Activated CD4-positive, alpha-beta T cell treated with anti-CD3 and anti-CD28 coated beads for 36 hours (primary cell): ENCODE measurements around the gene MYO1B. TPM values are rescaled to one million over a fixed set of nuclear protein-coding genes. Genes with fewer than 3 reads are reported as not detected.
A peak's percentile ranks its signal among the peaks of the same experiment; 100 is the strongest.

ENCODE experiments used
- ATAC-seq: fragments of 200-7000 bp; cut with Tn5 transposase; one replicate; pipeline ENCODE4 v1.10.0; 2021; ENCODE audit warnings: mild to moderate bottlenecking, moderate library complexity
- CTCF ChIA-PET: fragments of 350-600 bp; sonication (Branson Sonifier 250); formaldehyde crosslinking; loops from one replicate; lab custom pipeline; 2021; ENCODE audit warnings: antibody characterized with exemption; lab: Charles Lee
- POLR2A ChIA-PET: fragments of 350-600 bp; sonication (Branson Sonifier 250); formaldehyde crosslinking; loops from one replicate; lab custom pipeline; 2021; ENCODE audit warnings: antibody characterized with exemption, inconsistent platforms; lab: Charles Lee
- DNase-seq: peaks from one replicate; pipeline ENCODE4 v3.0.0-alpha.2; 2020
- H3K27ac Mint-ChIP-seq: one replicate; pipeline ENCODE4 v1.8.0; 2021; ENCODE audit warnings: mixed read lengths
- H3K27me3 Mint-ChIP-seq: one replicate; pipeline ENCODE4 v1.8.0; 2021; ENCODE audit warnings: mixed read lengths
- H3K36me3 Mint-ChIP-seq: one replicate; pipeline ENCODE4 v1.8.0; 2021; ENCODE audit warnings: low read depth, mixed read lengths
- H3K4me1 Mint-ChIP-seq: one replicate; pipeline ENCODE4 v1.8.0; 2021; ENCODE audit warnings: mixed read lengths
- H3K4me3 Mint-ChIP-seq: one replicate; pipeline ENCODE4 v1.8.0; 2021; ENCODE audit warnings: mild to moderate bottlenecking, moderate library complexity, mixed read lengths
- H3K9me3 Mint-ChIP-seq: one replicate; pipeline ENCODE4 v1.8.0; 2021; ENCODE audit warnings: low read depth, mixed read lengths
- intact Hi-C, 2 experiments: fragments of 100-400 bp; cut with DNase I in 1 of 2; cut with micrococcal nuclease in 1 of 2; formaldehyde crosslinking; loops; one replicate each; pipeline versions ENCODE4 v1.14.2 to v1.15.1; 2022 to 2024; cut with DNase I, micrococcal nuclease
- total RNA-seq, 2 experiments: library from RNA; stranded (reverse); gene quantifications; one replicate each; pipeline ENCODE4 v1.2.3, GENCODE V29; 2021

Gene MYO1B
- total RNA-seq, 2 experiments from 2014 or later: 29.7 to 36.7 TPM

DNA sequence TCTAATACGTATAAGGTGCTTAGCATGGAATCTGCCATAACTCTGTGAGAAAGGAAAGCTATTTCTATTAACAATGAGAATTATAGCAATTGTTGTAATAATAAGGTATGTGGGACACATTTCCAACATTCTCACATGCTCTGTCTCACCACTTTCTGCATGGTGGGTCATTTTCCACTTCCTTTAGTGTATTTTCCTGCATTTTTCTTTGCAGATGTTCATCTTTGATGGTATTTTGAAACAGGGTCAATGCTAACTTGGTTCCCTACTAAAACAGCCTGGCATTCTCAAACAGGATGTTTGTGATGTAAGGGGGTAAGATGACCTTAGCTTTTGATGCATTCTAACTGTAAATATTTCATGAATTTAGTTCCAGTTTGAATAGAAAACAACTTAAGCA is 54.7 kb downstream of the MYO1B start:
- ChIA-PET POLR2A (no interaction called here), CTCF (interaction anchor here (0.6 to 1.2 kb wide), 3 partner anchors 16 to 229 kb away, joined by 3 read pairs; no protein-coding TSS in a partner anchor)
- Mint-ChIP-seq H3K27ac (no peak overlapping the region), H3K9me3 (no peaks in the 10 kb centered on the region), H3K4me3 (no peak overlapping the region), H3K36me3 (no peaks in the 10 kb centered on the region), H3K27me3 (no peaks in the 10 kb centered on the region), H3K4me1 (no peaks in the 10 kb centered on the region)
- ATAC-seq (no peak), DNase-seq (no peak)
- intact Hi-C loops: loop anchor here (2.0 to 10.0 kb wide), 2 partner anchors 135 kb away; no protein-coding TSS in a partner anchor

DNA sequence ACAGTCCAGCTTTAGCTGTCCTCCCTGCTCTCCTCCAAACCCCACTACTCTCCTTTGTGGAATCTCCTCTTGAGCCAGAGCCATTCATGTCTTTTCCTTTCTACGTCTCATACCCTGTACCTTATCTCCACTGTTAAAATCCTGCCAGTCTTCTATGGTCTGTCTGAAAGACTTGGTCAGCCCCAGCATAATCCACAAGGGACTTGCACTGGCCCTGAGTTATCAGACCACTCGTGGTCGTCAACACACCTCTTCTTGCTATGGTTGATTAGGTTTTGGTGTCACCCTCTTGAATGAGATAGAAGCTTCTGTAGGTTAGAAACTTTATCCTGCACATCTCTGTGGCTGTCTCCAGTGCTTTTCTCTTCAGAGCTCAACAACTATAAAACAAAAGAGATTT is 56.8 kb downstream of the MYO1B start:
- Mint-ChIP-seq H3K9me3 (no peaks in the 10 kb centered on the region), H3K4me1 (no peaks in the 10 kb centered on the region), H3K4me3 (no peak overlapping the region), H3K27me3 (no peaks in the 10 kb centered on the region), H3K27ac (no peak overlapping the region), H3K36me3 (no peaks in the 10 kb centered on the region)
- DNase-seq: no peak
- ChIA-PET POLR2A (interaction anchor here (0.6 kb wide), 1 partner anchor 258 kb away, joined by 3 read pairs; no protein-coding TSS in a partner anchor), CTCF (interaction anchor here (0.7 to 1.5 kb wide), 5 partner anchors 14 to 860 kb away, joined by 3 to 5 read pairs (median 3); no protein-coding TSS in a partner anchor)
- no peak for ATAC-seq
- intact Hi-C loops: loop anchor here (2.0 to 10.0 kb wide), 2 partner anchors 137 kb away; no protein-coding TSS in a partner anchor

DNA sequence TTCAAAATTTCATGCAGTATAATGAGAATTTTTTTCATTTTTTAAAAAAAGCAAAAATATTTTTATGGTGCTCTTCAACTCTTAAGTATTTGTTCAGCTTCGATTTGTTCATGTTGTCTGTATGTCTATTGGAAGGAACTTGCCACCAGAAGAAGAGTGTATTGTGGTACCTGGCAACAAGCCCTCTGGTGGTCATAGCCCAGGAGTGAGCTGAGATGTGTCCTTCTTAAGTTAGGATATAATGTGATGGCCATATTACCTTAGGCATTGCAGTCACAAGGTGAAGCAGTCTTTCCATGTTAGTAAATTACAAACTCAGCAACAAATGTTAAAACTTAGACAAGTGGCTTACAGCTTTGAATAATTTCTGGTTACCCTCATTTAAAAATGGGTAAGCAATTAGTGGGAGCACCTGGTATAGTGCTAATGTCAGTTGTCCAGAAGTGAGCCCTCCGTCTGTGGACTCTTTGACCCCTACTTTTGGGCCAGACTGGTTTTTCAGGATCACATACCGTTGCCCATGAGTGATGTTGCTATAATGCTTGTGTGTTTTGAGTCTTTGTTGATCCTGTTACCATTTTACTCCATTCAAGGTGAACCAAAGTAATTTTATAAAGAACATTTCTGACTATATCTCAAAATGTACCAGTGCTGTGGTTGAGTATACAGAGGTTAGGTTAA is 57.4 kb downstream of the MYO1B start:
- POLR2A ChIA-PET: no interaction called here
- H3K27ac Mint-ChIP-seq: no peak overlapping the region
- no peak for ATAC-seq

DNA sequence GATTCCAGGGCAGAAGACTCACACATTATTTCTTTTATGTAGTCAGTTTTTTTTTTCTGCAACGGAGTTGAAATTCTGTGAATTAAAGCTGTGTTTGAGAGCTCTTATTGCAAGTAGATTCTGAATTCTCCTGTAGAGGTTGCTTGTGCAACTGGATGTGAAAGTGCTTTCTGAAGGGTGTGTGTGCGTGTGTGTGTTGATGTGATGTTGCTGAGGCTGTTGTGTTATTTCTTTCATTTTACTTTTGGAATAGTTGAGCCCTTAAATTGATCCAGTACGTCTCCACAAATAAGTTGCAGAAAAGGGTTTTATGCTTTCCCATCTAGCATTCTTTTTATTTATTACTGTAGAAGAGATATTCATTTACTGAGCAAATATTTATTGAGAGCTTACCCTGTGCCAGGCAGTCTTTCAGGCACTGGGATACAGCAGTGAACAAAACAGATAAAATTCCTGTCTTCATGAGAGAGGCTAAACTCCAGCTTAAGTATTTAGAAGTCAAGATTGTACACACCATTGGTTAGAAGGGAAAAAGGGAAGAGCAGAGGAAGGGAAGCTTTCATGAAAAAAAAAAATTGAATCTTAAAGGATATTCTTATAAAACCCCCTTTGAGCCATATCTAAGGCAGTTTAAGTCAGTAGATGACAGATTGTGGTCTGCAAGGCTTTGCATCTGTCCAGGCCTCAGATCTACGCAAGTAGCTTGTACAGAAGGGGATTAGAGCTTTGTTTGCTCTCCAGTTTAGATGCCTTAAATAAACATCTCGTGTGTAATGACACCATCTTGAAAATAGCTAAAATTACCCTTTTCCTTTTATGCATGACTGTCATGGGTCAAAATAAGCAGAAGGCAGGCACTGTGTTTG is 58.2 kb downstream of the MYO1B start:
- ATAC-seq (no peak), DNase-seq (no peak)
- H3K27ac Mint-ChIP-seq: no peak overlapping the region
- H3K4me1 Mint-ChIP-seq: no peaks in the 10 kb centered on the region
- no peaks in the 10 kb centered on the region for H3K9me3 Mint-ChIP-seq
- no peaks in the 10 kb centered on the region for H3K27me3 Mint-ChIP-seq
- H3K36me3 Mint-ChIP-seq: no peaks in the 10 kb centered on the region
- intact Hi-C loops: loop anchor here in 1 of 2 experiments (10.0 kb wide), 1 partner anchor 139 kb away; no protein-coding TSS in a partner anchor
- ChIA-PET POLR2A (no interaction called here), CTCF (interaction anchor here (1.0 to 1.5 kb wide), 5 partner anchors 10 to 859 kb away, joined by 3 to 5 read pairs (median 4); no protein-coding TSS in a partner anchor)
- H3K4me3 Mint-ChIP-seq: no peak overlapping the region

More for the DNA sequence above, 57.4 kb downstream of the MYO1B start:
- no peaks in the 10 kb centered on the region for H3K9me3 Mint-ChIP-seq
- no peaks in the 10 kb centered on the region for H3K27me3 Mint-ChIP-seq
- no peak overlapping the region for H3K4me3 Mint-ChIP-seq
- CTCF ChIA-PET: interaction anchor here (0.7 to 1.5 kb wide), 6 partner anchors 14 to 860 kb away, joined by 3 to 5 read pairs (median 3); no protein-coding TSS in a partner anchor
- peak; percentile 23 for DNase-seq
- no peaks in the 10 kb centered on the region for H3K4me1 Mint-ChIP-seq
- H3K36me3 Mint-ChIP-seq: no peaks in the 10 kb centered on the region
- intact Hi-C loops: loop anchor here in 1 of 2 experiments (10.0 kb wide), 1 partner anchor 138 kb away; no protein-coding TSS in a partner anchor

DNA sequence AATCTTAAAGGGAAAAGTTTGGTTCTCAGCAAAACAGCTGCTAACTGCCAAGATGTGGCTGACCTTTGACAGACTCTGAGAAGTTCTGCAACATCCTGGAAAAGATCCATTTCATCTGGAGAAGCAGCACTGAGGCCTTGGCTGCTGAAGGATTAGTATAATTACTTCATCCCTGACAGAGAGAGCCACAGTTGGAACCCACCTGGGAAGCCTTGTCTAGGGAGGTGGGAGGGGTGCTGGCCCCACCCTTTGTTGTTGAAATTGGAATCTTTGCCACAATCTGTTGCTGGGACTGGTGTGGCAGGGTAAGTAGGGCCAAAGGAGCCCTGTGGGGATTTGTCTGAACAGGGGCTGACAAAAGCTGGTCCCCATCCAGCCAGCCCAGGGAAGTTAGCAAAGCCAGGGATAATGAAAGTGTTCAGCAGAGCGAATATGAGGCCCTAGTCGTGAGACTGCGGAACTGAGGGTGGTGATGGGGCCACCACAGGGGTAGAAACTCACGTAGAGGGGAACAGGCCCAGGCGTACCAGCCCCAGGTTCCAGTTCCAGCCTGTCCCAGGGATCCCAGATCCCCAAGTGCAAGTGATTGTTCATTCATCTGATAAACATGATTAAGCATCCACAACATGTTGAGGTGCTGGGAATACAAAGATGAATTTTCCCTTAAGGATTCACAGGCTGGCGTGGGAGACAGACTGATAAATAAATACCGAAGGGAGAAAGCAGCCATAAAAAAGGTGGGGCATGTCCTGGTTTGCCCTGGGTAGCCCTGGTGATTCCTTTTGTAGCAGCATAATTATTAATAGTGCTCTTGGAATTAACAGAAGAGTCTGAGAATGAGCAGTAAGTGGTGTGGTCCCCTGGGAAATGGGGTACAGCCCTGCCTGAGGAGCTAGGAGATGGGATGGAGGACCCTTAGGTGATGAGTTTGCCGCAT is 60.0 kb downstream of the MYO1B start:
- H3K36me3 Mint-ChIP-seq: no peaks in the 10 kb centered on the region
- intact Hi-C loops: loop anchor here in 1 of 2 experiments (10.0 kb wide), 1 partner anchor 140 kb away; no protein-coding TSS in a partner anchor
- no peaks in the 10 kb centered on the region for H3K9me3 Mint-ChIP-seq
- DNase-seq (no peak), ATAC-seq (no peak)
- ChIA-PET CTCF (interaction anchor here (0.7 to 1.6 kb wide), 4 partner anchors 8 to 234 kb away, joined by 3 to 5 read pairs (median 4); no protein-coding TSS in a partner anchor), POLR2A (no interaction called here)
- no peaks in the 10 kb centered on the region for H3K27me3 Mint-ChIP-seq
- H3K4me3 Mint-ChIP-seq: no peak overlapping the region
- H3K4me1 Mint-ChIP-seq: no peaks in the 10 kb centered on the region
- H3K27ac Mint-ChIP-seq: no peak overlapping the region

DNA sequence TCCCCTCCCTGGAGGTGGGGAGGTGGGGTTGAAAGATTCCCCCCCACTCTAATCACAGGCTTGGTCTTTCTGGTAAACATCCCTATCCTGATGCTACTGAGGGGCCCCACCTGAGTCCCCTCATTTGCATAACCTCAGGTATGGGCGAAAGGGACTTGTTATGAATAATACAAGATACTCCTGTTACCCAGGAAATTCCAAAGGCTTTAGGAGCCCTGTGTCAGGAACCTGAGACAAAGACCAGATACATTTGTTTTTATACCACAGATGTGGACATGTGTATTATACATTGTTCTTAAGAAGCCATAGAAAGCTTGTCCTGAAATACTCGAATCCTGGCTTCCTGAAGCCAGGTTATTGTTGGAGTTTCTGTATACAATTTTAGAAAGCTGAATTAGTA is 62.8 kb downstream of the MYO1B start:
- ChIA-PET POLR2A (no interaction called here), CTCF (no interaction called here)
- intact Hi-C loops: loop anchor here in 1 of 2 experiments (10.0 kb wide), 1 partner anchor 143 kb away; no protein-coding TSS in a partner anchor
- no peak for ATAC-seq
- Mint-ChIP-seq H3K36me3 (no peaks in the 10 kb centered on the region), H3K4me3 (no peak overlapping the region), H3K9me3 (no peaks in the 10 kb centered on the region), H3K4me1 (no peaks in the 10 kb centered on the region), H3K27ac (no peak overlapping the region), H3K27me3 (no peaks in the 10 kb centered on the region)
- no peak for DNase-seq

DNA sequence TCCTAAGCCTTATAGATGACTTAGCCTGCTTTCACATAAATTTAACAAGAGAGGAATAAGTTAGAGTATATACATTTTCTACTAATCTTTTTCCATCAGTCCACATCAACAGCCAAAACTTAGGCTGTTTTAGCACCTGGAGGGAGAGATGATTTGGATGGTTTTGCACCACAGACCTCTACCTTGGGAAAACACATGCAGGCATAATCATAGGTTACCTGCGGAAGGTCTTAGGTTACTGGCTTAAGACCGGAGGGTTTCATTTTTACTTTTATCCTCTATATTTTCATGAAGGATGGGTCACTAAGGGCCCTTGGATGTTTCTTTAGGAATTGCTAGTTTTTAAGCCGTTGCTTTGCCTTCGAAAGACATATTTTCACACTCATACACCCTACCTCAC is 66.0 kb downstream of the MYO1B start:
- Mint-ChIP-seq H3K9me3 (no peaks in the 10 kb centered on the region), H3K4me1 (no peaks in the 10 kb centered on the region), H3K27me3 (no peaks in the 10 kb centered on the region), H3K27ac (no peak overlapping the region), H3K4me3 (no peak overlapping the region), H3K36me3 (no peaks in the 10 kb centered on the region)
- intact Hi-C loops: loop anchor here in 1 of 2 experiments (10.0 kb wide), 1 partner anchor 266 kb away; no protein-coding TSS in a partner anchor
- CTCF ChIA-PET: interaction anchor here (0.7 to 1.1 kb wide), 2 partner anchors 14 to 93 kb away, joined by 3 read pairs; no protein-coding TSS in a partner anchor
- DNase-seq: no peak
- ATAC-seq: no peak
- POLR2A ChIA-PET: no interaction called here

DNA sequence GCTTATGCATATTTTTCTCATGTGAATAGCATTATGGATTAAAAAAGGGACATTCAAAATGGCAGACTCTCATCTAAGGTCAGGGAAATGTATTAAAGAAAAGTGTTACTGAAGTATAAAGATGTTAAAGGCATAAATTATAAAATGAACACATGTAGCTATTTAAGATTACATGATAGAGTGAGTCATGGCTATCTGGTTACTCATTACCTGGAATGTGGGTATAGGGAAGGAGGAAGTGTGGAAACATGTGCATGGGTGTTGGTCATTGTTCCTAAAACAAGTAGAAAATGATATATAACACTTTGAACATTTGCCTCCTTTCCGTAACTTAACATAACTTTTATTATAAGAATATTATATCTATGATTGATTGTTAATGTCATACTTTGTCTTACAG is 66.4 kb downstream of the MYO1B start:
- intact Hi-C loops: loop anchor here in 1 of 2 experiments (10.0 kb wide), 1 partner anchor 267 kb away; no protein-coding TSS in a partner anchor
- H3K9me3 Mint-ChIP-seq: no peaks in the 10 kb centered on the region
- H3K4me3 Mint-ChIP-seq: no peak overlapping the region
- ATAC-seq: no peak
- no peak for DNase-seq
- POLR2A ChIA-PET: no interaction called here
- no peaks in the 10 kb centered on the region for H3K36me3 Mint-ChIP-seq
- H3K27me3 Mint-ChIP-seq: no peaks in the 10 kb centered on the region
- CTCF ChIA-PET: interaction anchor here (1.1 kb wide), 1 partner anchor 14 kb away, joined by 3 read pairs; no protein-coding TSS in a partner anchor
- no peak overlapping the region for H3K27ac Mint-ChIP-seq
- no peaks in the 10 kb centered on the region for H3K4me1 Mint-ChIP-seq

DNA sequence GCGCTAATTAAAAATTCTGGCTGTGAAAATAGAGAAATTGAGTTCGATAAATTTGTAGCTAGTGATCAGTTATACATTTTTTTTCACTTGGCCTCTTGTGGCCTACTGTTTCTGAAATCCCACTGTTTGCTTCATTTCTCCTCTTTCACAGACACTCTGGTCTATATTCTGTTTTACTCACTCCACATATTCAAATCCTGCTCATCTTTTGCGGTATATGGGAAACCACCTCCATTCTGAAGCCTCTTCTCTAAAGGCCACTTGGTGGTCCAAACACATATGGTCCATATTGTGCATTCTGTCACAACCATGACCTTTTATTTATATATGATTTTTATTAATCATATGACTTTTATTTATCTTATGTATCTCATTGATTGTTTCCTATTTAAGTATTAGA is 67.0 kb downstream of the MYO1B start:
- intact Hi-C loops: loop anchor here in 1 of 2 experiments (10.0 kb wide), 1 partner anchor 267 kb away; no protein-coding TSS in a partner anchor
- no peak for DNase-seq
- no peak overlapping the region for H3K27ac Mint-ChIP-seq
- H3K4me3 Mint-ChIP-seq: no peak overlapping the region
- POLR2A ChIA-PET: no interaction called here
- no peak for ATAC-seq
- no peaks in the 10 kb centered on the region for H3K36me3 Mint-ChIP-seq
- H3K27me3 Mint-ChIP-seq: no peaks in the 10 kb centered on the region
- no peaks in the 10 kb centered on the region for H3K4me1 Mint-ChIP-seq
- H3K9me3 Mint-ChIP-seq: no peaks in the 10 kb centered on the region
- CTCF ChIA-PET: interaction anchor here (1.1 kb wide), 1 partner anchor 13 kb away, joined by 3 read pairs; no protein-coding TSS in a partner anchor

DNA sequence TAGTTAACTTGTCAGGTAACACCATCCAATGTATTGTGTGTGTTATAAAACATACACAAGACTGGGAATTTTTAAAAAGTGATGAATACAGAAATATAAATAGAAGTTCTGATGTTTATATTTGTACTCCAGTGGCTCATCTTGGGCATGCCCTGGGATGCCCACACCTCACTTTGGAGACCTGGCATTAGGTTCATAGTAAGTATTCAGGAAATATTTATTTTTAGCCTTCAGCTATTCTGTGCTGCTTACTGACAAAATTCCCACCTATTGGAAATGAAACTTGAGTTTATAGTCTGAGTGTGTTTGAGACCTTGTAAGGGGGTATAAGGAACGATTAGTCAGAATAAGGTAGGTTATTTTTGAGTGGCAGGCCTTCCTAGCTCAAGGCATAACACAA is 67.5 kb downstream of the MYO1B start:
- Mint-ChIP-seq H3K36me3 (no peaks in the 10 kb centered on the region), H3K27me3 (no peaks in the 10 kb centered on the region), H3K4me3 (no peak overlapping the region), H3K27ac (no peak overlapping the region), H3K4me1 (no peaks in the 10 kb centered on the region), H3K9me3 (no peaks in the 10 kb centered on the region)
- ATAC-seq (no peak), DNase-seq (no peak)
- POLR2A ChIA-PET: no interaction called here
- CTCF ChIA-PET: no interaction called here
- intact Hi-C loops: loop anchor here in 1 of 2 experiments (10.0 kb wide), 1 partner anchor 268 kb away; no protein-coding TSS in a partner anchor
